SK-N-SH treated with all-trans-retinoic acid at 6 μM for 48 hours (cell line): Measurements from ENCODE around the gene ABCB8.

Source experiments
- ATAC-seq: fragments of 200-7000 bp; cut with Tn5 transposase; 3 replicates; pipeline ENCODE4 v1.9.1; 2020; ENCODE audit warnings: mild to moderate bottlenecking, moderate library complexity
- ARNTL ChIP-seq: fragments of 450-650 bp; formaldehyde crosslinking; IDR thresholded peaks from 2 replicates; pipeline ENCODE4 v1.5.0; 2020; ENCODE audit warnings: low read depth, mild to moderate bottlenecking, moderate library complexity, borderline replicate concordance
- BACH2 ChIP-seq: fragments of 250-450 bp; sonication (Bioruptor Pico); IDR thresholded peaks from 2 replicates; pipeline ENCODE4 v1.9.0; 2021; ENCODE audit warnings: mild to moderate bottlenecking, borderline replicate concordance
- CSDC2 ChIP-seq: fragments of 250-450 bp; sonication (Bioruptor Pico); IDR thresholded peaks from 2 replicates; pipeline ENCODE4 v1.5.0; 2020; ENCODE audit warnings: mild to moderate bottlenecking, moderate library complexity
- CSRNP3 ChIP-seq: fragments of 250-450 bp; sonication (Bioruptor Pico); IDR thresholded peaks from 2 replicates; pipeline ENCODE4 v1.5.1; 2021; ENCODE audit warnings: mild to moderate bottlenecking, moderate library complexity
- ISL1 ChIP-seq: fragments of 250-450 bp; sonication (Bioruptor Pico); IDR thresholded peaks from 2 replicates; pipeline ENCODE4 v2.1.2; 2022; ENCODE audit warnings: mild to moderate bottlenecking, moderate library complexity
- OSR1 ChIP-seq: fragments of 250-450 bp; sonication (Bioruptor Pico); IDR thresholded peaks from 2 replicates; pipeline ENCODE4 v1.8.0; 2022; ENCODE audit warnings: moderate library complexity, mild to moderate bottlenecking, inconsistent platforms
- POU6F1 ChIP-seq: fragments of 250-450 bp; sonication (Bioruptor Pico); IDR thresholded peaks from 2 replicates; pipeline ENCODE4 v1.8.0; 2021; ENCODE audit warnings: low read depth, mild to moderate bottlenecking, moderate library complexity, borderline replicate concordance
- PPARA ChIP-seq: fragments of 250-450 bp; sonication (Bioruptor Pico); IDR thresholded peaks from 2 replicates; pipeline ENCODE4 v1.5.0; 2020; ENCODE audit warnings: mild to moderate bottlenecking, borderline replicate concordance
- RARB ChIP-seq: fragments of 250-450 bp; sonication (Bioruptor Pico); IDR thresholded peaks from 2 replicates; pipeline ENCODE4 v1.8.0; 2021; ENCODE audit warnings: mild to moderate bottlenecking, moderate library complexity
- SNAI2 ChIP-seq: fragments of 250-450 bp; sonication (Bioruptor Pico); IDR thresholded peaks from 2 replicates; pipeline ENCODE4 v1.5.0; 2020; ENCODE audit warnings: mild to moderate bottlenecking, moderate library complexity
- TCF4 ChIP-seq: fragments of 250-450 bp; sonication (Bioruptor Pico); IDR thresholded peaks from 2 replicates; pipeline ENCODE4 v1.8.0; 2021; ENCODE audit warnings: mild to moderate bottlenecking, moderate library complexity, borderline replicate concordance
- ZC3H10 ChIP-seq: fragments of 250-450 bp; sonication (Bioruptor Pico); IDR thresholded peaks from 2 replicates; pipeline ENCODE4 v1.5.1; 2021; ENCODE audit warnings: mild to moderate bottlenecking, moderate library complexity
- ZFP30 ChIP-seq: fragments of 450-650 bp; formaldehyde crosslinking; IDR thresholded peaks from 2 replicates; pipeline ENCODE4 v1.5.0; 2022; ENCODE audit warnings: mild to moderate bottlenecking, moderate library complexity
- ZNF565 ChIP-seq: fragments of 450-650 bp; formaldehyde crosslinking; conservative IDR thresholded peaks from 2 replicates; pipeline ENCODE4 v1.5.0; 2020; ENCODE audit warnings: low read depth, mild to moderate bottlenecking, moderate library complexity
- ZNF8 ChIP-seq: fragments of 450-650 bp; formaldehyde crosslinking; IDR thresholded peaks from 2 replicates; pipeline ENCODE4 v1.5.0; 2020; ENCODE audit warnings: mild to moderate bottlenecking, moderate library complexity
- TF ChIP-seq, protein P1 (sequence below): fragments of 250-450 bp; sonication (Bioruptor Pico); IDR thresholded peaks from 2 replicates; pipeline ENCODE4 v1.5.1; 2020; ENCODE audit warnings: low read depth, mild to moderate bottlenecking, moderate library complexity
- TF ChIP-seq, protein P2 (sequence below): fragments of 250-450 bp; sonication (Bioruptor Pico); IDR thresholded peaks from 2 replicates; pipeline ENCODE4 v1.8.0; 2020; ENCODE audit warnings: mild to moderate bottlenecking, moderate library complexity, borderline replicate concordance
- TF ChIP-seq, protein P3 (sequence below): fragments of 250-450 bp; sonication (Bioruptor Pico); IDR thresholded peaks from 2 replicates; pipeline ENCODE4 v1.5.0; 2020; ENCODE audit warnings: mild to moderate bottlenecking, moderate library complexity

ABCB8 gene

DNA sequence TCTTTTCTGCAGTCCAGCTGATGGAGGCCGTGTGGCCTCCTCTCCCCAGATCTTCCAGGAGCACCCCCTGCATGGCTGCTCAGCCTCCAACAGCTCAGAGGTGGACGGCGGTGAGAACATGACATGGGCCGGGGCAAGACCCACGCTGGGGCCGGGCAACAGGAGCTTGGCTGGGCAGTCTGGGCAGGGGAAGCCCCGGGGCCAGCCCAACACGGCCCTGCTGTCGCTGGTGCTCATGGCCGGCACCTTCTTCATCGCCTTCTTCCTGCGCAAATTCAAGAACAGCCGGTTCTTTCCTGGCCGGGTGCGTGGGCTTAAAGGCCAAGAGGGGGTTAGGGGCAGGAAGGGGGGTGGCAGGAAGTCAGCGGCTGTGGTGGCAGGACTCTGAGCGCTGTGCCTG, 45.7 kb downstream of the ABCB8 start:
- no peak for ATAC-seq
- TF ChIP-seq, protein P1, sequence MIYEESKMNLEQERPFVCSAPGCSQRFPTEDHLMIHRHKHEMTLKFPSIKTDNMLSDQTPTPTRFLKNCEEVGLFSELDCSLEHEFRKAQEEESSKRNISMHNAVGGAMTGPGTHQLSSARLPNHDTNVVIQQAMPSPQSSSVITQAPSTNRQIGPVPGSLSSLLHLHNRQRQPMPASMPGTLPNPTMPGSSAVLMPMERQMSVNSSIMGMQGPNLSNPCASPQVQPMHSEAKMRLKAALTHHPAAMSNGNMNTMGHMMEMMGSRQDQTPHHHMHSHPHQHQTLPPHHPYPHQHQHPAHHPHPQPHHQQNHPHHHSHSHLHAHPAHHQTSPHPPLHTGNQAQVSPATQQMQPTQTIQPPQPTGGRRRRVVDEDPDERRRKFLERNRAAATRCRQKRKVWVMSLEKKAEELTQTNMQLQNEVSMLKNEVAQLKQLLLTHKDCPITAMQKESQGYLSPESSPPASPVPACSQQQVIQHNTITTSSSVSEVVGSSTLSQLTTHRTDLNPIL (CRISPR knock-in tag): no peak
- no peak for TF ChIP-seq CSDC2 (CRISPR knock-in tag)
- TF ChIP-seq BACH2 (CRISPR knock-in tag): no peak
- TF ChIP-seq RARB (CRISPR knock-in tag): no peak
- no peak for TF ChIP-seq ARNTL (CRISPR knock-in tag)
- TF ChIP-seq PPARA (CRISPR knock-in tag): no peak
- TF ChIP-seq, protein P2, sequence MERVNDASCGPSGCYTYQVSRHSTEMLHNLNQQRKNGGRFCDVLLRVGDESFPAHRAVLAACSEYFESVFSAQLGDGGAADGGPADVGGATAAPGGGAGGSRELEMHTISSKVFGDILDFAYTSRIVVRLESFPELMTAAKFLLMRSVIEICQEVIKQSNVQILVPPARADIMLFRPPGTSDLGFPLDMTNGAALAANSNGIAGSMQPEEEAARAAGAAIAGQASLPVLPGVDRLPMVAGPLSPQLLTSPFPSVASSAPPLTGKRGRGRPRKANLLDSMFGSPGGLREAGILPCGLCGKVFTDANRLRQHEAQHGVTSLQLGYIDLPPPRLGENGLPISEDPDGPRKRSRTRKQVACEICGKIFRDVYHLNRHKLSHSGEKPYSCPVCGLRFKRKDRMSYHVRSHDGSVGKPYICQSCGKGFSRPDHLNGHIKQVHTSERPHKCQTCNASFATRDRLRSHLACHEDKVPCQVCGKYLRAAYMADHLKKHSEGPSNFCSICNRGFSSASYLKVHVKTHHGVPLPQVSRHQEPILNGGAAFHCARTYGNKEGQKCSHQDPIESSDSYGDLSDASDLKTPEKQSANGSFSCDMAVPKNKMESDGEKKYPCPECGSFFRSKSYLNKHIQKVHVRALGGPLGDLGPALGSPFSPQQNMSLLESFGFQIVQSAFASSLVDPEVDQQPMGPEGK (CRISPR knock-in tag): no peak
- no peak for TF ChIP-seq ZNF8 (CRISPR knock-in tag)
- TF ChIP-seq ISL1 (CRISPR knock-in tag): no peak
- no peak for TF ChIP-seq ZC3H10 (CRISPR knock-in tag)
- no peak for TF ChIP-seq OSR1 (CRISPR knock-in tag)
- TF ChIP-seq, protein P3, sequence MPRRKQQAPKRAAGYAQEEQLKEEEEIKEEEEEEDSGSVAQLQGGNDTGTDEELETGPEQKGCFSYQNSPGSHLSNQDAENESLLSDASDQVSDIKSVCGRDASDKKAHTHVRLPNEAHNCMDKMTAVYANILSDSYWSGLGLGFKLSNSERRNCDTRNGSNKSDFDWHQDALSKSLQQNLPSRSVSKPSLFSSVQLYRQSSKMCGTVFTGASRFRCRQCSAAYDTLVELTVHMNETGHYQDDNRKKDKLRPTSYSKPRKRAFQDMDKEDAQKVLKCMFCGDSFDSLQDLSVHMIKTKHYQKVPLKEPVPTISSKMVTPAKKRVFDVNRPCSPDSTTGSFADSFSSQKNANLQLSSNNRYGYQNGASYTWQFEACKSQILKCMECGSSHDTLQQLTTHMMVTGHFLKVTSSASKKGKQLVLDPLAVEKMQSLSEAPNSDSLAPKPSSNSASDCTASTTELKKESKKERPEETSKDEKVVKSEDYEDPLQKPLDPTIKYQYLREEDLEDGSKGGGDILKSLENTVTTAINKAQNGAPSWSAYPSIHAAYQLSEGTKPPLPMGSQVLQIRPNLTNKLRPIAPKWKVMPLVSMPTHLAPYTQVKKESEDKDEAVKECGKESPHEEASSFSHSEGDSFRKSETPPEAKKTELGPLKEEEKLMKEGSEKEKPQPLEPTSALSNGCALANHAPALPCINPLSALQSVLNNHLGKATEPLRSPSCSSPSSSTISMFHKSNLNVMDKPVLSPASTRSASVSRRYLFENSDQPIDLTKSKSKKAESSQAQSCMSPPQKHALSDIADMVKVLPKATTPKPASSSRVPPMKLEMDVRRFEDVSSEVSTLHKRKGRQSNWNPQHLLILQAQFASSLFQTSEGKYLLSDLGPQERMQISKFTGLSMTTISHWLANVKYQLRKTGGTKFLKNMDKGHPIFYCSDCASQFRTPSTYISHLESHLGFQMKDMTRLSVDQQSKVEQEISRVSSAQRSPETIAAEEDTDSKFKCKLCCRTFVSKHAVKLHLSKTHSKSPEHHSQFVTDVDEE: no peak
- TF ChIP-seq TCF4 (CRISPR knock-in tag): no peak

- no peak for ATAC-seq
- TF ChIP-seq TCF4 (CRISPR knock-in tag): no peak
- no peak for TF ChIP-seq CSRNP3
- no peak for TF ChIP-seq ZFP30 (CRISPR knock-in tag)
- no peak for TF ChIP-seq ZNF565 (CRISPR knock-in tag)
- TF ChIP-seq SNAI2 (CRISPR knock-in tag): no peak
- TF ChIP-seq, protein P3: no peak
- no peak for TF ChIP-seq POU6F1 (CRISPR knock-in tag)
Measured at GRCh38 chr7:151074817-151075661, 46.8 kb downstream of the ABCB8 start.
